ENCODE data around the gene HEATR9. TPM values are rescaled to one million over a fixed set of nuclear protein-coding genes. Genes with fewer than 3 reads are reported as not detected.

The HEATR9 gene
- polyA plus RNA-seq, 5 donors: 0.08 to 0.28 (median 0.16) TPM

GRCh38 chr17:35894206-35894605 is 25.5 kb upstream of the HEATR9 start:
- no peak for DNase-seq

- DNase-seq: no peak
Observed at GRCh38 chr17:35893751-35894150, 25.1 kb upstream of the HEATR9 start.

- DNase-seq: no peak
Observed at GRCh38 chr17:35892091-35893035, 23.7 kb upstream of the HEATR9 start.

GRCh38 chr17:35891269-35891668 is 22.6 kb upstream of the HEATR9 start:
- no peak for DNase-seq

- no peak for DNase-seq
Observed at GRCh38 chr17:35890774-35891155, 22.1 kb upstream of the HEATR9 start.

GRCh38 chr17:35889818-35890773 is 21.4 kb upstream of the HEATR9 start:
- DNase-seq: peak; percentile 71 to 72

- DNase-seq: no peak
Observed at GRCh38 chr17:35889241-35889640, 20.6 kb upstream of the HEATR9 start.

- DNase-seq: no peak
Observed at GRCh38 chr17:35879773-35880654, 11.3 kb upstream of the HEATR9 start, which contains the start of gene CCL5. TSS of gene CCL5 (minus strand) at chr17:35880360.

- no peak for DNase-seq
Observed at GRCh38 chr17:35878361-35878760, 9.7 kb upstream of the HEATR9 start.

GRCh38 chr17:35877345-35878029 is 8.8 kb upstream of the HEATR9 start:
- DNase-seq: no peak

- DNase-seq: no peak
Observed at GRCh38 chr17:35876534-35876933, 7.8 kb upstream of the HEATR9 start.

GRCh38 chr17:35875800-35876139 is 7.1 kb upstream of the HEATR9 start:
- DNase-seq: no peak

- DNase-seq: no peak
Observed at GRCh38 chr17:35875072-35875799, 6.5 kb upstream of the HEATR9 start.

- no peak for DNase-seq
Observed at GRCh38 chr17:35872196-35872980, 3.7 kb upstream of the HEATR9 start.

GRCh38 chr17:35870906-35871819 is 2.5 kb upstream of the HEATR9 start:
- no peak for DNase-seq

- DNase-seq: no peak
Observed at GRCh38 chr17:35867574-35867973, 1.1 kb downstream of the HEATR9 start.

GRCh38 chr17:35866341-35866950 is 2.2 kb downstream of the HEATR9 start:
- DNase-seq: no peak

Data from right lung (tissue), 5 donors.